Stimulated activated naive CD8-positive, alpha-beta T cell treated with anti-CD3 and anti-CD28 coated beads, Interleukin-15, amount 100 ng/mL, for 72 hours (primary cell): ENCODE measurements around the gene KCND1.
A peak's percentile ranks its signal among the peaks of the same experiment; 100 is the strongest.

Experiments used
- ATAC-seq: fragments of 150-1000 bp; cut with Tn5 transposase; 2 replicates; pipeline ENCODE4 v1.10.0; 2021; ENCODE audit warnings: mild to moderate bottlenecking, moderate library complexity
- DNase-seq, 2 donors: peaks; one replicate each; pipeline ENCODE4 v3.0.0; 2021 to 2022
- H3K27ac Mint-ChIP-seq, 2 donors: one replicate each; pipeline ENCODE4 v1.8.0; 2022; ENCODE audit warnings: mild to moderate bottlenecking in 2 of 2, mixed read lengths in 2 of 2, moderate library complexity in 2 of 2
- H3K27me3 Mint-ChIP-seq: one replicate; pipeline ENCODE4 v1.8.0; 2022; ENCODE audit warnings: mixed read lengths
- H3K4me1 Mint-ChIP-seq: one replicate; pipeline ENCODE4 v1.8.0; 2022; ENCODE audit warnings: mild to moderate bottlenecking, mixed read lengths
- H3K4me3 Mint-ChIP-seq, 2 donors: one replicate each; pipeline ENCODE4 v1.8.0; 2022; ENCODE audit warnings: mild to moderate bottlenecking in 2 of 2, mixed read lengths in 2 of 2, moderate library complexity in 1 of 2
- H3K9me3 Mint-ChIP-seq, 2 donors: one replicate each; pipeline ENCODE4 v1.8.0; 2022; ENCODE audit warnings: mixed read lengths in 2 of 2

The KCND1 gene

DNA sequence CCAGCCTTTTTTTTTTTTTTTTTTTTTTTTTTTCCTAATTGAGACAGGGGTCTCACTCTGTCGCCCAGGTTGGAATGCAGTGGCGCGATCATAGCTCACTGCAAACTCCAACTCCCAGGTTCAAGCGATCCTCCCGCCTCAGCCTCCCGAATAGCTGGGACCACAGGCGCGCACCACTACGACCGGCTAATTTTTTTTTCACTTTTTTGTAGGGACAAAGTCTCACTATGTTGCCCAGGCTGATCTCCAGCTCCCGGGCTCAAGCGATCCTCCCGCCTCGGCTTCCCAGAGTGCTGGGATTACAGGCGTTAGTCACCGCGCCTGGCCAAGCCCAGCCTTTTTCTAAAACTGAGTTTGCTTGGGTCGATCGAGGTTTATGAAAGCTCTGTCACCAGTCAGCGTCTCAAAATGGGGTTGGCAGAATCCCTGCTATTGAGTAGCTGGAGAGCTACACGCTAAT, 13.0 kb downstream of the KCND1 start:
- DNase-seq (peak in 1 of 2 donors; percentile 21), ATAC-seq (no peak)
- Mint-ChIP-seq H3K27ac (peak overlapping the region in 1 of 2 donors; percentile 100), H3K9me3 (no peaks in the 10 kb centered on the region), H3K4me3 (peak overlapping the region; percentile 98 to 99), H3K27me3 (no peaks in the 10 kb centered on the region), H3K4me1 (peaks cover 27% of the 10 kb centered on the region)

DNA sequence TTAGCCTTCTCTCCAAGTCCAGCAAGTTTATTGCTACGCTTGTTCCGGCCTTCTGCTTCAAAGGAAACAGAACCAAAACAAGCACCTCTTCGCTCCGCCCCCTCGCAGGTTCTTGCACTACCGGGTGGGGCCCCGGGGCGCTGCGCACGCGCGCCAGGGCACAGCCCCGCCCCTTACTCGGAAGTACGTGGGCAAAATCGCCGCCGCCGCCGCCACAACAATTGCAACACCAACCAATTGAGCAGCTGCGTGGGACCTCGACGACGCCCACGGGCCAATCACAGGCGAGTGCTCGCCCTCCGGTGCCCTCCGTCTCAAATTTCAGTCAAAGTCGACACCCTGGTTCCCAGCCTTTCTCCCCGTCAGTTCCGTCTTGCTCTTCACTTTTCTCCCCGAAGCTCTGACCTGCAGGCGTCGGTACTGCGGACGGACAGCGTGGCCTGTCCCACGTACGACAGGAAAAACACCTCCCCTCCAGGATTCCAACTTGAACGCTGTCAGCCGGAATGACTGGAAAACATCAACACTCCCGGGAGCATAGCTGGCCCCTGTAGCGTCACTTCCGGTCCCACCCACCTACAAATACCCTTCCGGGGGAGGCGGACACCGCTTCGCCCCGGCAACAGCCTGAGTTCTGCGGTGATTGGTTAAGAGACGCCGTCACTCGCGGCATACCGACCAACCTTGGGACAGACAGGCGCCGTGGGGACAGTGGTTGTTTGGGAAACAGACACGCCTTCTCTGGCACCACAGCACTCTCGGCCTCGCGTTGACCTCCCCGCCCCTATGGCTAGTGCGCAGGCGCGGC, 13.6 kb downstream of the KCND1 start:
- peak overlapping the region; percentile 100 for H3K27ac Mint-ChIP-seq
- no peaks in the 10 kb centered on the region for H3K27me3 Mint-ChIP-seq
- DNase-seq (peak; percentile 92 to 95), ATAC-seq (peak; percentile 91)
- H3K4me1 Mint-ChIP-seq, result peaks cover 33% of the 10 kb centered on the region
- peak overlapping the region; percentile 98 to 99 for H3K4me3 Mint-ChIP-seq
- no peaks in the 10 kb centered on the region for H3K9me3 Mint-ChIP-seq

DNA sequence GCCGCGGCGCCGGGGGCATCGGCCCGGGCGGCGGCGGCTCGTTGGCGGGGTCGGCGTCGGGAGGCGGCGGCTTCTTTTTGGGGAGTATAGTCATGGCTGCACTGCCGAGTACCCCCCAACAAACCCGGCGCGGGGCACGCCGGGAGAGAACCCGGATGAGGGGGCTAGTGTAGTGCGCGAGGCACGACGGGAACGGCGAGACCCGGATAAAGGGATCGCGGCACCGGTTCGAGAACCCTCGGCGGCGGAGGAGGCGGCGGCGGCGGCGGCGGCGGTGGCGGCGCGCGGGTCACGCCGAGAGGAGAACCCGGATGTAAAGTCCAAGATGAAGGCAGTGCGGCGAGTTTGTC, 14.2 kb downstream of the KCND1 start, which contains the start of gene OTUD5:
OTUD5 (minus strand) TSS at position 131 of the 350 bp plus-strand sequence; CDS start at position 94, 37 bp downstream.
- peak in 1 of 2 donors; percentile 74 for DNase-seq
- Mint-ChIP-seq H3K9me3 (no peaks in the 10 kb centered on the region), H3K27me3 (no peaks in the 10 kb centered on the region), H3K27ac (peak within 1 kb of the TSS; percentile 100), H3K4me1 (peaks cover 39% of the 10 kb centered on the region), H3K4me3 (peak within 1 kb of the TSS; percentile 98 to 99)
- ATAC-seq, result peak; percentile 67

DNA sequence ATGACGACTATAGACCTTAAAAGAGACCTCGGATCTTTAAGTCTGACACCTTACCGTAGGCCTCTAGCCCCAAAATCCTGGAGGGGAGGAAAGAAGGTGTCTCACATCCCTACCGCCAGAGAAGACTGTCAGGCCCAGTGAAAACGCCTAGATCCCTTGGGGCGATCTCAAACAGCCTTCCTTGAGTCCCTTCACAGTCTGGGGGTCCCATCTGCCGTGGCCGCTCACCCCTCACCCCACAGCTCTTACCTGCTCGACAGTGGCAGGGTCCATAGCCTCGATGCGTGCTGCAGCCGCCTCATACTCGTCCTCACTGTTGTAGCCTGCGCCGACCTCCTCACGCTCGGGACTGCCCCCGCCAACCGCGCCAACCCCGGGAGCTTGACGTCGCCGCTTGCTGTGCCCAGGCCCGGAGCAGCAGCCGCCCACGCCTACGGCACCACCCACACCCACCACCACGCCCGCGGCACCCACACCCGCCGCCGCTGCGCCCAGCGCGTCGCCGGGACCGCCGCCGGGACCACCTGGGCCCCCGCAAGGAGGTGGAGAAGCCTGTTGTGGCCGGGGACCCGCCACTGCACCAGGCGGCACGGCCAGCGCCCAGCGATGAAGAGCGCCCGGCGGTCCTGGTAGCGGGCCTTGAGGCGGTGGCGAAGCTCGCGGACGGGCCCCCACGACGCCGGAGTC, 14.8 kb downstream of the KCND1 start:
- peak overlapping the region; percentile 78 to 90 for H3K27ac Mint-ChIP-seq
- H3K27me3 Mint-ChIP-seq, result no peaks in the 10 kb centered on the region
- ATAC-seq (peak; percentile 42), DNase-seq (peak; percentile 50 to 68)
- no peaks in the 10 kb centered on the region for H3K9me3 Mint-ChIP-seq
- H3K4me3 Mint-ChIP-seq, result peak overlapping the region; percentile 75 to 85
- H3K4me1 Mint-ChIP-seq, result peaks cover 44% of the 10 kb centered on the region

DNA sequence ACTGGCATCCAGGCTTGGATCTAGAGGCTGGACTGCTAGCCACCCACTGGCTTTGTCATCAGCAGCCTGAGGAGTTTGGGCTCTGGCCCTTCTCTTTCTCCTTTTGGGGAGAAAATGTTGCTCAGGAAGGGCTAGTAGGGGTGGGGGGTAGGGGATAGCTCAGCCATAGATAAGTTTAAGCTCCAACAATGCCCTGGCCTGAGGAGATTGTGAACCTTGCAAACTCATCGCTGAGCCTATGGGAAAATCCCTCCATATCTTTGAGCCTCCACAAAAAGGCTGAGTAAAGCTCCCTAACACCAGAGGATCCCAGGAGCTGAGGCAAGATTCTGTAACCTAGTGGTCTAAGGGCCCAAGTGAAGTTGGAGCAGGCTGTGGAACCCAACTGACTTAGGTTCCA, 23.1 kb downstream of the KCND1 start:
- ATAC-seq (no peak), DNase-seq (no peak)
- H3K4me1 Mint-ChIP-seq, result peaks cover 63% of the 10 kb centered on the region
- no peak overlapping the region for H3K4me3 Mint-ChIP-seq
- H3K9me3 Mint-ChIP-seq, result no peaks in the 10 kb centered on the region
- no peak overlapping the region for H3K27ac Mint-ChIP-seq
- no peaks in the 10 kb centered on the region for H3K27me3 Mint-ChIP-seq

DNA sequence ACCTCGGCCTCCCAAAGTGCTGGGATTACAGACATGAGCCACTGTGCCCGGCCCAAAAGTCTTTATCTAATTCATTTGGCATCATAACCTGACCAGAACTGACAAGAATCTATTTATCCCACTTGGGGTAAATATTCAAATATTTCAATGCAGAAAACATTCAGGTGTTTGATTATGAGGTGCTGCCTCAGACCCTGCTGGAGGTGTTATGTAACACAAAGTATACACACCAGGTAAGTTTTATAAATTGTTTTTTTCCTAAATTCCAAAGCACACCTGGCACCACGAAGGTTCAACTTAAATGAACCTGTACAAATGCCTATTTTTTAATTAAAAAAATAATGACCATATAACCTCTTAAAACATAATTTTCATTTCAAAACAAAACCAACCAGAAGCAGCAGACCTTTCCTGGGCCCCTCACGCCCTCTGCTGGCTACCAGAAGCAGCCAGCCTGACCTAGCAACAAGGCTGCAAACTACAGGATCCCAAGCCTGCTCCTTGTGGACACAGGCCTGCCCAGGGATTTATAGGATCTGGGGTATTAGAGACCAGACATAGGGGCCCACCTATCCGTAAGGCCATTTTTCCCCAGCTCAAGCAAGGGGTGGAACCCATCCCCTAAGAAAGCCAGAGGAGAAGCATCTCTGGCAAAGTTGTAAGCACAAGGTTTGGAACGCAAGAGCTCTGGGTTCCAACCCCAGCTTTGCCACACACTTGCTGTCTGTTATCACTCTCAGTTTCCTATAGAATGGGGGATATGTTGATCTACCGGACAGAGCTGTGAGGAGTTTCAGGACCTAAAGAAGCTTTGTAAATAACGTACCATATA, 25.9 kb downstream of the KCND1 start:
- peak overlapping the region; percentile 54 to 64 for H3K4me3 Mint-ChIP-seq
- peak overlapping the region in 1 of 2 donors; percentile 63 for H3K27ac Mint-ChIP-seq
- no peaks in the 10 kb centered on the region for H3K27me3 Mint-ChIP-seq
- ATAC-seq (no peak), DNase-seq (peak in 1 of 2 donors; percentile 39)
- no peaks in the 10 kb centered on the region for H3K9me3 Mint-ChIP-seq
- peaks cover 66% of the 10 kb centered on the region for H3K4me1 Mint-ChIP-seq

DNA sequence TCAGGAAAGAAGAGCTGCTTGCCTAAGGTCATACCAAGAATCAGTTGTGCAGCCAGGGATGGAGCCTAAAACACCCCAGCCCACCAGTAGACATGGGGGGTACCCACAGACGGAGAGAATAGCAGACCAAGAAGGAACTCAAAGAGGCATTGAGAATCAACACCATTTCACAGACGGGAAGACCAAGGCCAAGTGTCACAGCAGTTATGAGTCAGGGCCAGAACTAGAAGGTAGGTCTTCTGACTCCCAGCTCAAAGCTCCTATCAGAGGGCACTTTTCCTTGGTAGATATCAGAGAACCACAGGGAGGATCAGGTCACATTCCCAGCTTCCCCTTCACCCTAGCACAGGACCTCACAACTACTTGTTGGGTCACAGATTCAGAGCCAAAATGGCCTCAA, 28.7 kb downstream of the KCND1 start:
- Mint-ChIP-seq H3K4me3 (peak overlapping the region; percentile 74 to 80), H3K9me3 (no peaks in the 10 kb centered on the region), H3K27ac (peak overlapping the region; percentile 89 to 94), H3K27me3 (no peaks in the 10 kb centered on the region), H3K4me1 (peaks cover 88% of the 10 kb centered on the region)
- DNase-seq, result no peak
- no peak for ATAC-seq

DNA sequence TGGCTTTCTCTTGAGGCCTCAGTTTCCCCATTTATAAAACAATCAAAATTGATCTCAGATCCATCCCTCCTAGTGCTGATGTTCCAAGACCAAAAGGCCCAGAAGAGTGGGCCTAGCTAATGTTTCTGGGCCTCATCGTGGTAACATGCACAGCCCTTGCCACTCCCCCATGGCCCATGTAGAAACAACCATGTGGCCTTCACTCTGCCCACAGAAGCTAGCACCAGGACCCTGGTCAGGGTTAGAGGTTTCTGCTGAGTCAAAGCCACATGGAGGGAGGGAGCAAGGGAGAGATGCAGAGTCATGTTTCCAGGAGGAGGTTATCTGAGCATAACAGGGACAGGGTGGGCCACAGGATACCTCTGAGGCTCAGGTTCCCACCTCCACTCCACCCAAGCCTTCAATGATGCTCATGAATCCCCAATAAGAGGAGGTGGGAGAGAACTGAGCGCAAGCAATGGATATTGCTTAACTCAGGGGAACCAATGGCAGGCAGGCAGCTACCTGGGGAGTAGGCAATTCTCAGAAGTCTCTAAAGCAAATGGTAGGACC, 31.2 kb downstream of the KCND1 start:
- Mint-ChIP-seq H3K9me3 (no peaks in the 10 kb centered on the region), H3K27me3 (no peaks in the 10 kb centered on the region), H3K4me1 (peaks cover 94% of the 10 kb centered on the region), H3K27ac (peak overlapping the region; percentile 81 to 99), H3K4me3 (peak overlapping the region; percentile 57 to 89)
- DNase-seq (peak in 1 of 2 donors; percentile 43), ATAC-seq (no peak)

DNA sequence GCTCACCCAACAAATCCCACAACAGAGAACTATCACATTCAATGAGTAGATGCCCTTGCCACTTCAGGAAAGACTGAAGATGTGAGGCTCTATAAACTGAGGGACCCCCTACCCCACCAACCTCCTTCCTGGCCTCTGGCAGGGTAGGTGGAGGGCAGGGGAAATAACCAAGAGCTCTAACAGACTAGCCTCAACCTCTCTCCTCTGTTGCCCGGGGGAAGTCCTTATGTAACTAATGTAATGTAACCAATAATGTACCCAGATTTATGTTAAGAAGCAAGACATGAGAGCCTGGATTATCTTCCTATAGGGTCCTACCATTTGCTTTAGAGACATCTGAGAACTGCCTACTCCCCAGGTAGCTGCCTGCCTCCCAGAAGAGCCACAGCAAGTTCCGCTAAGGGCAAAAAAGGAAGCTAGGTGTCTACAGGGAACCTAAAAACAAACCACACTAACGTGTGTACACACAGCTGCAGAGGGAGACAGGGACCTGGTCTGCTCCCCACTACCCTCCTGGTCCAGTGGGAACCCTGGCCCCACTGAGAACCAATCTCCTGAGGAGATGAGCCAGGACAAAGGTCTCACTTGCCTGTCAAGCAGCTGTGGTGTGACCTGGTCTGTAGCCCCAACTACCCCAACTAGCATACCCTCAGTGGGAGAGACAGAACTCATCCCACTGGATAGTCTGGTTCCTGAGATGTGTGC, 32.0 kb downstream of the KCND1 start:
- Mint-ChIP-seq H3K27me3 (no peaks in the 10 kb centered on the region), H3K9me3 (no peaks in the 10 kb centered on the region), H3K27ac (peak overlapping the region; percentile 95 to 99), H3K4me1 (peaks cover 99% of the 10 kb centered on the region), H3K4me3 (peak overlapping the region; percentile 82 to 89)
- ATAC-seq (peak; percentile 11), DNase-seq (peak; percentile 43 to 55)

DNA sequence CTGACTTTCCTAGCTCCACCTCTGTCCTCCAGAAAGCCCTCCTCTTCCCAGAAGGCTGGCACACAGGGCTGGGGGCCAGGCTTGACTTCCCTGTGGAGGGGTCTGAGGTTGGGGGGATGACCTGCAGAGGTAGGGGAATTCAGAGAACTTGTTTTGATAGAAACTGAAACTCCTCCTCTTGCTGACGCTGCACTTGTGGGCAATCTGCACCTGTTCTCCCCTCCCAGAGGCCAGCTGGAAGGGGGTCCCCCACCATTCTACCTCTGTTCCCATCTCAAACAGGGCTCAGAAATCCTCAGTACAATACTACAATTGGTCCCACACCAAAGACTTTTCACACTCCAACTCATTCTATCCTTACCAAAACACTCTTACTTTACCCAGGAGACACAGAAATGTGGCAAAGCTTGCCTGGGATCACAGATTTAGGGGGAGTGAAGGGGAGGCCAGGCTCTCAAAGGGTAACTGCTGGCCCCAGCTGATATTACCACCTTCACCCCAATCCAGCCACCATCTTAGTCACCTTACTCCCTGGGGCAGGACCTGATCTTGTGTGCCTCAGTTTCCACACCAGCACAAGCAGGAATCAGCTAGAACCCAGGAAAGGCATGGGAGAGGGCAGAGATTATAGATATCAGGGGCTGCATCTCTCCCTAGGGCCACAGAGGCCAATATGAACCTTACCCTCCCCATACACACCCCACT, 32.8 kb downstream of the KCND1 start:
- H3K4me3 Mint-ChIP-seq, result peak overlapping the region; percentile 82 to 89
- peak; percentile 56 for ATAC-seq
- H3K9me3 Mint-ChIP-seq, result no peaks in the 10 kb centered on the region
- H3K27ac Mint-ChIP-seq, result peak overlapping the region; percentile 95 to 99
- H3K27me3 Mint-ChIP-seq, result no peaks in the 10 kb centered on the region
- H3K4me1 Mint-ChIP-seq, result peaks cover 99% of the 10 kb centered on the region
- DNase-seq, result peak; percentile 75 to 88

DNA sequence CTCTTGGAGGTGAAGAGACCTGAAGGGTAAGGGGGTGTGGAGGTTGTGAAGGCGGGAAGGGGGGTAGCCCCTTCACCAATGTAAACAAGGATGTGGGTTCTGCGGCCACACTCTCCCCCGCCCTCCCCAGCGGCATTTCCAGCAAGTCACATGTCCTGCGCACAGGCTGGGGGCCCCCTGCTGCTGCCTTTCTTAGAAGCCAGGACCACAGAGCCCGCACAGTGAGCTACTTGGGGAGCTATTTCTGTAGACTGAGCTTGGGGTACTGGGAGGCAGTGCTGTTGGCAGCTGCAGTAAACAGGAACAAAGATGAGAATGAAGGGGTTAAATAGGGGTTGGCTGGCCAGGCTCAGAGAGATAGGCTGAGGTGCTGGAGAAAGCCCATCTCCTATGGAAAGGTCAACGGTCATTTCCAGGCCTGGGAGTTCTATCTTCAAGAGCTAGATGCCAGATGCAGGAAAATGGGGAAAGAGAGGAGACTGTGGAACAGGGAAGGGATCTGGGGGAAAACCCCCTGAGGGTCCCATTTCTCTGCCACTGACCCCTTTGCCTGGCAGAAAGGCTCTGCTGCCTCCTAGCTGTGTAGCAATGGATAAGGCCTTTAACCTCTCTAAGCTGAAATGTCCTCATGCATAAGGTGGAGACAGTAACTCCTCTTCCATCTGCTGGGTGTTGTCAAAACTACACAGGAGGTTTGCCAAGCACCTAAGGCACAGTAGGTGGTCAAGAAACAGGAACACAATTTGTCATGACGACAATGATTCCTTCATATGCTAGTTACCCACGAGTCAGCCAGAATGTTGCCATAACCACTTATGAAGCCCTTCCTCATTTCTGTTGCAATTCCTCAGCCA, 34.4 kb downstream of the KCND1 start:
- Mint-ChIP-seq H3K4me3 (peak overlapping the region; percentile 82 to 89), H3K9me3 (no peaks in the 10 kb centered on the region), H3K27ac (peak overlapping the region; percentile 95 to 99), H3K4me1 (peaks cover 94% of the 10 kb centered on the region), H3K27me3 (no peaks in the 10 kb centered on the region)
- peak; percentile 84 for ATAC-seq
- DNase-seq, result peak; percentile 89 to 95

DNA sequence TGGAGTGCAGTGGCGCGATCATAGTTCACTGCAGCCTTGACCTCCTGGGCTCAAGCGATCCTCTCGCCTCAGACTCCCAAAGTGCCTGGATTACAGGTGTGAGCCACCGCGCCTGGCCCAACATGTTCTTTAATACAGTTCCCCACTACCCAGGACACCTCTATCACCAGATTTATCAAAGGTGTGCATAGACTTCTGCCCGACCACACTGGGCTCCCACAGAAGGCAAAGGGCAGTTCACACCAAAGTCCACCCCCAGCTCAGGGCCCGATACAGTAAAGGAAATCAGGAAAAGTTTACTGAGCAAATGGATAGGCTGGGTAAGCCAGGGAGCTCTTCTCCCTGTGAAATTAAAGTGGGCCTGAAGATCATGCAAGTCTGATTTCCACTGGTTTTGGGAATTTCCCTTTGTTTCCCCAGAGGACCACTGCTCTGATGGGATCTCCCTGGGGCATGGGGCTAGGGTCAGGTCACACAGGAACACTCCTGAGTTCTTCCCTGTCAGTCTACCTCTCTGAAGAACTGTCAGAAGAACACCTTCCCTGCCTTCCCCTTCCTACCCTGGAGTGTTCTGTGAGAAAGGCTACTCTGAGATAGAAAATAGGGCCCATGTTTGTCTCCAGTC, 35.1 kb downstream of the KCND1 start:
- Mint-ChIP-seq H3K9me3 (no peaks in the 10 kb centered on the region), H3K4me1 (peaks cover 86% of the 10 kb centered on the region), H3K27ac (peak overlapping the region; percentile 89 to 99), H3K27me3 (no peaks in the 10 kb centered on the region), H3K4me3 (peak overlapping the region; percentile 82 to 89)
- ATAC-seq (no peak), DNase-seq (no peak)

DNA sequence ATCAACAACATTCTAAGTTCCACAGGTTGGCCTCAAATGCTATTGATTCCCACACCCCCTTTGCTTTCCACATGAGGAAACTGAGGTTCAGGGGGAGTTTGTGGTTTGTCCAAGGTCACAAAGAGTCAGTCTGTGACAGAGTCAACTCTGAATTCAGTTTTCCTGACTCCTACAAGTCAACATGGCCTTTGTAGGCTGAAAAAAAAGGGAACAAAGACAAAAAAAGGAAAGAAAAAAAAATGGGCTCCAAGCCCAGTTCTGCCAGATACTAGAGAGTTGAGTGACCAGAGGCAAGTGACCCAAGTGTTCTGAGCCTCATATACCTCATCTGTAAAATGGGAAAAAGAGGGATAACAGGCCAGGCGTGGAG, 36.4 kb downstream of the KCND1 start:
- no peaks in the 10 kb centered on the region for H3K27me3 Mint-ChIP-seq
- ATAC-seq, result no peak
- no peak for DNase-seq
- peak overlapping the region; percentile 70 to 75 for H3K4me3 Mint-ChIP-seq
- no peaks in the 10 kb centered on the region for H3K9me3 Mint-ChIP-seq
- peak overlapping the region; percentile 95 to 99 for H3K27ac Mint-ChIP-seq
- peaks cover 75% of the 10 kb centered on the region for H3K4me1 Mint-ChIP-seq
